ENCODE data around the gene FYTTD1. TPM values are rescaled to one million over a fixed set of nuclear protein-coding genes. Genes with fewer than 3 reads are reported as not detected.
A peak's percentile ranks its signal among the peaks of the same experiment; 100 is the strongest.

Gene FYTTD1
- total RNA-seq, 1 experiment from 2014 or later: 101 TPM

GRCh38 chr3:197775317-197775716 lies 25.6 kb downstream of the FYTTD1 start:
- in situ Hi-C loops (cut with HindIII; ENCODE audit: low pct_unique_long_range_greater_than_20kb, low sequenced_read_pairs): no loop called here
- no peak for DNase-seq (ENCODE audit: low read depth, low spot score)

- in situ Hi-C loops (cut with HindIII; ENCODE audit: low pct_unique_long_range_greater_than_20kb, low sequenced_read_pairs): no loop called here
- DNase-seq (ENCODE audit: low read depth, low spot score): no peak
These were observed 32.5 kb downstream of the FYTTD1 start for GRCh38 chr3:197782230-197782629.

- in situ Hi-C loops (cut with HindIII; ENCODE audit: low pct_unique_long_range_greater_than_20kb, low sequenced_read_pairs): no loop called here
- no peak for DNase-seq (ENCODE audit: low read depth, low spot score)
These were observed 34.4 kb downstream of the FYTTD1 start for GRCh38 chr3:197784019-197784585.

GRCh38 chr3:197787412-197787811 lies 37.7 kb downstream of the FYTTD1 start:
- DNase-seq (ENCODE audit: low read depth, low spot score): no peak
- in situ Hi-C loops (cut with HindIII; ENCODE audit: low pct_unique_long_range_greater_than_20kb, low sequenced_read_pairs): no loop called here

- in situ Hi-C loops (cut with HindIII; ENCODE audit: low pct_unique_long_range_greater_than_20kb, low sequenced_read_pairs): no loop called here
- no peak for DNase-seq (ENCODE audit: low read depth, low spot score)
These were observed 39.6 kb downstream of the FYTTD1 start for GRCh38 chr3:197789309-197789708.

GRCh38 chr3:197790033-197790432 lies 40.4 kb downstream of the FYTTD1 start:
- DNase-seq (ENCODE audit: low read depth, low spot score): no peak
- in situ Hi-C loops (cut with HindIII; ENCODE audit: low pct_unique_long_range_greater_than_20kb, low sequenced_read_pairs): no loop called here

- peak; percentile 86 for DNase-seq (ENCODE audit: low read depth, low spot score)
- in situ Hi-C loops (cut with HindIII; ENCODE audit: low pct_unique_long_range_greater_than_20kb, low sequenced_read_pairs): no loop called here
These were observed 41.6 kb downstream of the FYTTD1 start, which contains the start of gene LRCH3 for GRCh38 chr3:197791113-197791891. Gene LRCH3, plus strand, starts transcription at chr3:197791254. Its CDS starts 25 bp downstream, at chr3:197791279.

- DNase-seq (ENCODE audit: low read depth, low spot score): no peak
- in situ Hi-C loops (cut with HindIII; ENCODE audit: low pct_unique_long_range_greater_than_20kb, low sequenced_read_pairs): no loop called here
These were observed 42.4 kb downstream of the FYTTD1 start for GRCh38 chr3:197791892-197792647.

GRCh38 chr3:197793247-197793646 lies 43.6 kb downstream of the FYTTD1 start:
- DNase-seq (ENCODE audit: low read depth, low spot score): no peak
- in situ Hi-C loops (cut with HindIII; ENCODE audit: low pct_unique_long_range_greater_than_20kb, low sequenced_read_pairs): no loop called here

GRCh38 chr3:197794115-197794514 lies 44.4 kb downstream of the FYTTD1 start:
- DNase-seq (ENCODE audit: low read depth, low spot score): no peak
- in situ Hi-C loops (cut with HindIII; ENCODE audit: low pct_unique_long_range_greater_than_20kb, low sequenced_read_pairs): no loop called here

GRCh38 chr3:197795200-197795599 lies 45.5 kb downstream of the FYTTD1 start:
- in situ Hi-C loops (cut with HindIII; ENCODE audit: low pct_unique_long_range_greater_than_20kb, low sequenced_read_pairs): no loop called here
- no peak for DNase-seq (ENCODE audit: low read depth, low spot score)

- in situ Hi-C loops (cut with HindIII; ENCODE audit: low pct_unique_long_range_greater_than_20kb, low sequenced_read_pairs): no loop called here
- DNase-seq (ENCODE audit: low read depth, low spot score): no peak
These were observed 46.4 kb downstream of the FYTTD1 start for GRCh38 chr3:197796087-197796486.

GRCh38 chr3:197798863-197799262 lies 49.2 kb downstream of the FYTTD1 start:
- in situ Hi-C loops (cut with HindIII; ENCODE audit: low pct_unique_long_range_greater_than_20kb, low sequenced_read_pairs): no loop called here
- no peak for DNase-seq (ENCODE audit: low read depth, low spot score)

GRCh38 chr3:197800379-197800778 lies 50.7 kb downstream of the FYTTD1 start:
- in situ Hi-C loops (cut with HindIII; ENCODE audit: low pct_unique_long_range_greater_than_20kb, low sequenced_read_pairs): no loop called here

GRCh38 chr3:197801891-197802778 lies 52.5 kb downstream of the FYTTD1 start:
- DNase-seq (ENCODE audit: low read depth, low spot score): peak; percentile 52
- in situ Hi-C loops (cut with HindIII; ENCODE audit: low pct_unique_long_range_greater_than_20kb, low sequenced_read_pairs): no loop called here

More at GRCh38 chr3:197800379-197800778, 50.7 kb downstream of the FYTTD1 start:
- no peak for DNase-seq (ENCODE audit: low read depth, low spot score)

GRCh38 chr3:197802779-197803459 lies 53.2 kb downstream of the FYTTD1 start:
- peak; percentile 34 for DNase-seq (ENCODE audit: low read depth, low spot score)
- in situ Hi-C loops (cut with HindIII; ENCODE audit: low pct_unique_long_range_greater_than_20kb, low sequenced_read_pairs): no loop called here

GRCh38 chr3:197804511-197804910 lies 54.8 kb downstream of the FYTTD1 start:
- no peak for DNase-seq (ENCODE audit: low read depth, low spot score)
- in situ Hi-C loops (cut with HindIII; ENCODE audit: low pct_unique_long_range_greater_than_20kb, low sequenced_read_pairs): no loop called here

Data from SK-MEL-5 (cell line).